Trophoblast cell (in vitro differentiated cells and primary cell): ENCODE results near the gene KIF26B.
A peak's percentile ranks its signal among the peaks of the same experiment; 100 is the strongest.
"Not testable (repeated sequence)": the region's sequence is repeated elsewhere in the genome, so short reads cannot be mapped to it uniquely, and the experiment has no call there.

Source experiments
- DNase-seq, 2 donors: peaks; one replicate each; pipeline ENCODE4 v3.0.0-alpha.2; 2016
- H2AFZ ChIP-seq: 2 replicates; pipeline ENCODE4 v1.6.1; 2013; ENCODE audit warnings: low read length, moderate library complexity, mild to moderate bottlenecking; ENCODE audit not compliant: insufficient read depth, poor library complexity
- H2AK5ac ChIP-seq: 2 replicates; pipeline ENCODE4 v1.6.1; 2013; ENCODE audit warnings: mild to moderate bottlenecking, low read length
- H2BK120ac ChIP-seq: 2 replicates; pipeline ENCODE4 v1.6.1; 2013; ENCODE audit warnings: low read length, mild to moderate bottlenecking, moderate library complexity; ENCODE audit not compliant: insufficient read depth, poor library complexity
- H2BK12ac ChIP-seq: 2 replicates; pipeline ENCODE4 v1.6.1; 2013; ENCODE audit warnings: mild to moderate bottlenecking, low read length, moderate library complexity
- H2BK5ac ChIP-seq: 2 replicates; pipeline ENCODE4 v1.6.1; 2013; ENCODE audit warnings: low read length, low read depth, moderate library complexity, mild to moderate bottlenecking; ENCODE audit not compliant: poor library complexity
- H3K14ac ChIP-seq: 2 replicates; pipeline ENCODE4 v1.6.1; 2013; ENCODE audit warnings: mild to moderate bottlenecking, low read length
- H3K18ac ChIP-seq: 2 replicates; pipeline ENCODE4 v1.6.1; 2013; ENCODE audit warnings: mild to moderate bottlenecking, low read length
- H3K23ac ChIP-seq: 2 replicates; pipeline ENCODE4 v1.6.1; 2013; ENCODE audit warnings: low read length
- H3K27ac ChIP-seq: 2 replicates; pipeline ENCODE4 v1.5.1; 2013; ENCODE audit warnings: low read depth, mild to moderate bottlenecking, inconsistent platforms, low read length, moderate library complexity
- H3K27me3 ChIP-seq: 2 replicates; pipeline ENCODE4 v1.6.1; 2013; ENCODE audit warnings: inconsistent platforms, mild to moderate bottlenecking, low read length, moderate library complexity; ENCODE audit not compliant: insufficient read depth
- H3K36me3 ChIP-seq, 2 experiments: 1 replicate in 1 of 2; 2 replicates in 1 of 2; pipeline ENCODE4 v1.6.1; 2013; ENCODE audit warnings: low read length in 2 of 2, mild to moderate bottlenecking in 2 of 2, moderate library complexity in 1 of 2; ENCODE audit not compliant: insufficient read depth in 2 of 2, control insufficient read depth in 1 of 2
- H3K4ac ChIP-seq: 2 replicates; pipeline ENCODE4 v1.6.1; 2013; ENCODE audit warnings: low read depth, mild to moderate bottlenecking, low read length, moderate library complexity
- H3K4me1 ChIP-seq, 2 experiments: 1 replicate in 1 of 2; 2 replicates in 1 of 2; pipeline ENCODE4 v1.6.1; 2013; ENCODE audit warnings: low read length in 2 of 2, mild to moderate bottlenecking in 2 of 2, moderate library complexity in 1 of 2; ENCODE audit not compliant: insufficient read depth in 2 of 2, control insufficient read depth in 1 of 2
- H3K4me2 ChIP-seq: 2 replicates; pipeline ENCODE4 v1.6.1; 2013; ENCODE audit warnings: inconsistent platforms, mild to moderate bottlenecking, low read length, moderate library complexity
- H3K4me3 ChIP-seq: 2 replicates; pipeline ENCODE4 v1.5.1; 2013; ENCODE audit warnings: mild to moderate bottlenecking, low read depth, low read length, inconsistent platforms
- H3K79me1 ChIP-seq: one replicate; pipeline ENCODE4 v1.6.1; 2013; ENCODE audit warnings: low read length
- H3K79me2 ChIP-seq: 2 replicates; pipeline ENCODE4 v1.6.1; 2013; ENCODE audit warnings: low read length, mild to moderate bottlenecking; ENCODE audit not compliant: control insufficient read depth, insufficient read depth, poor library complexity
- H3K9ac ChIP-seq: 2 replicates; pipeline ENCODE4 v1.6.1; 2013; ENCODE audit warnings: mild to moderate bottlenecking, low read length
- H3K9me3 ChIP-seq: 2 replicates; pipeline ENCODE4 v1.6.1; 2013; ENCODE audit warnings: low read depth, mild to moderate bottlenecking, control low read depth, inconsistent platforms, low read length; ENCODE audit not compliant: insufficient read depth
- H4K12ac ChIP-seq: 2 replicates; pipeline ENCODE4 v1.6.1; 2013; ENCODE audit warnings: low read depth, mild to moderate bottlenecking, low read length, moderate library complexity
- H4K8ac ChIP-seq: 2 replicates; pipeline ENCODE4 v1.6.1; 2013; ENCODE audit warnings: low read depth, mild to moderate bottlenecking, low read length, moderate library complexity
- H4K91ac ChIP-seq: one replicate; pipeline ENCODE4 v1.6.1; 2013; ENCODE audit warnings: low read depth, mild to moderate bottlenecking, low read length, moderate library complexity
- WGBS: extraction: QIAGEN DNeasy Blood & Tissue Kit; methylation state at CpG from one replicate; pipeline ENCODE4 v1.1.7; 2013; ENCODE audit warnings: missing lambda C conversion rate; ENCODE audit not compliant: insufficient read length, insufficient coverage; ENCODE audit errors: extremely low coverage; 5-methylcytosine and 5-hydroxymethylcytosine counted together

The KIF26B gene

GRCh38 chr1:245336984-245337355 is 182.2 kb downstream of the KIF26B start:
- Histone ChIP-seq H3K4me1 (peaks cover 21 to 33% of the 10 kb centered on the region in 2 experiments), H3K79me1 (peaks cover 17% of the 10 kb centered on the region), H4K91ac (peak overlapping the region; percentile 89), H3K18ac (peak overlapping the region; percentile 47), H3K27ac (peak overlapping the region; percentile 82), H2BK5ac (peak overlapping the region; percentile 43), H2BK120ac (peak overlapping the region; percentile 34), H3K4me2 (peak overlapping the region; percentile 18)
- H4K12ac ChIP-seq, H2AFZ ChIP-seq, H3K14ac ChIP-seq, H3K27me3 ChIP-seq, H2AK5ac ChIP-seq, H3K4me3 ChIP-seq, H3K79me2 ChIP-seq, H3K4ac ChIP-seq, H3K36me3 ChIP-seq, H3K9ac ChIP-seq, H2BK12ac ChIP-seq, H3K23ac ChIP-seq, H3K9me3 ChIP-seq, DNase-seq, H4K8ac ChIP-seq: not testable (repeated sequence)
- WGBS: no CpG with 5 or more reads among the region's 2 CpGs

GRCh38 chr1:245337829-245338484 is 183.2 kb downstream of the KIF26B start:
- H3K4me1 ChIP-seq: peaks cover 21 to 33% of the 10 kb centered on the region in 2 experiments
- H3K79me2 ChIP-seq: no peaks in the 10 kb centered on the region
- H4K8ac ChIP-seq: no peak overlapping the region
- WGBS: no CpG with 5 or more reads among the region's 10 CpGs
- no peak for DNase-seq
- H2BK5ac ChIP-seq: no peak overlapping the region
- peaks cover 17% of the 10 kb centered on the region for H3K79me1 ChIP-seq
- H3K23ac ChIP-seq: no peak overlapping the region
- H3K4me3 ChIP-seq: no peak overlapping the region
- H3K27ac ChIP-seq: peak overlapping the region; percentile 77
- H2BK120ac ChIP-seq: no peak overlapping the region
- H3K18ac ChIP-seq: no peak overlapping the region
- H3K36me3 ChIP-seq: no peaks in the 10 kb centered on the region
- H2BK12ac ChIP-seq: no peak overlapping the region
- H4K91ac ChIP-seq: peak overlapping the region; percentile 59
- no peaks in the 10 kb centered on the region for H3K27me3 ChIP-seq
- no peak overlapping the region for H3K4ac ChIP-seq
- H3K9ac ChIP-seq: no peak overlapping the region
- no peaks in the 10 kb centered on the region for H3K9me3 ChIP-seq
- no peak overlapping the region for H4K12ac ChIP-seq
- no peak overlapping the region for H3K4me2 ChIP-seq
- no peak overlapping the region for H2AFZ ChIP-seq
- peak overlapping the region; percentile 39 for H3K14ac ChIP-seq
- no peak overlapping the region for H2AK5ac ChIP-seq

GRCh38 chr1:245338485-245338877 is 183.7 kb downstream of the KIF26B start:
- Histone ChIP-seq H3K9ac (no peak overlapping the region), H3K4me3 (no peak overlapping the region), H3K36me3 (no peaks in the 10 kb centered on the region), H2BK120ac (peak overlapping the region; percentile 25), H3K79me2 (no peaks in the 10 kb centered on the region), H2BK5ac (no peak overlapping the region), H3K27me3 (no peaks in the 10 kb centered on the region), H4K12ac (no peak overlapping the region), H3K27ac (peak overlapping the region; percentile 77), H2AFZ (no peak overlapping the region), H3K4me1 (peaks cover 21 to 33% of the 10 kb centered on the region in 2 experiments), H2BK12ac (peak overlapping the region; percentile 63), H4K91ac (peak overlapping the region; percentile 59), H3K23ac (no peak overlapping the region), H4K8ac (peak overlapping the region; percentile 31), H2AK5ac (peak overlapping the region; percentile 55), H3K9me3 (no peaks in the 10 kb centered on the region), H3K18ac (no peak overlapping the region), H3K4ac (no peak overlapping the region), H3K4me2 (no peak overlapping the region), H3K14ac (peak overlapping the region; percentile 39), H3K79me1 (peaks cover 17% of the 10 kb centered on the region)
- no peak for DNase-seq
- WGBS: no CpG with 5 or more reads among the region's 5 CpGs

- Histone ChIP-seq H3K4ac (no peak overlapping the region), H2BK120ac (no peak overlapping the region), H3K4me1 (peaks cover 7 to 17% of the 10 kb centered on the region in 2 experiments), H4K12ac (no peak overlapping the region), H3K18ac (peak overlapping the region; percentile 19), H4K8ac (no peak overlapping the region), H2BK12ac (no peak overlapping the region), H2AK5ac (no peak overlapping the region), H3K27ac (no peak overlapping the region), H3K14ac (no peak overlapping the region), H3K4me3 (no peak overlapping the region), H2AFZ (no peak overlapping the region), H3K4me2 (no peak overlapping the region), H3K9me3 (peaks cover 2% of the 10 kb centered on the region), H3K9ac (no peak overlapping the region), H2BK5ac (no peak overlapping the region), H3K27me3 (no peaks in the 10 kb centered on the region), H3K36me3 (peaks cover 2% of the 10 kb centered on the region in 2 experiments), H3K23ac (no peak overlapping the region), H4K91ac (no peak overlapping the region), H3K79me2 (no peaks in the 10 kb centered on the region), H3K79me1 (peaks cover 7% of the 10 kb centered on the region)
- DNase-seq: no peak
- no CpG with 5 or more reads among the region's 5 CpGs for WGBS
Observed at GRCh38 chr1:245341743-245342142, 187.0 kb downstream of the KIF26B start.
